Type B pancreatic cell (in vitro differentiated cells): ENCODE data around the gene CDKN2B. TPM values are rescaled to one million over a fixed set of nuclear protein-coding genes. Genes with fewer than 3 reads are reported as not detected.

Experiments
- DNase-seq: peaks from one replicate; pipeline ENCODE4 v3.0.0; 2021; ENCODE audit warnings: mixed read lengths; ENCODE audit not compliant: unreplicated experiment; ENCODE audit errors: extremely low spot score
- H3K27ac Mint-ChIP-seq: 2 replicates; pipeline ENCODE4 v1.8.0; 2021; ENCODE audit warnings: mild to moderate bottlenecking, mixed read lengths
- H3K27me3 Mint-ChIP-seq: 2 replicates; pipeline ENCODE4 v1.8.0; 2021; ENCODE audit warnings: mixed read lengths
- H3K36me3 Mint-ChIP-seq: 2 replicates; pipeline ENCODE4 v1.8.0; 2021; ENCODE audit warnings: mixed read lengths
- H3K4me1 Mint-ChIP-seq: one replicate; pipeline ENCODE4 v1.8.0; 2021; ENCODE audit warnings: mixed read lengths; ENCODE audit not compliant: unreplicated experiment
- H3K4me3 Mint-ChIP-seq: 2 replicates; pipeline ENCODE4 v1.8.0; 2021; ENCODE audit warnings: mild to moderate bottlenecking, mixed read lengths
- H3K9me3 Mint-ChIP-seq: 2 replicates; pipeline ENCODE4 v1.8.0; 2021; ENCODE audit warnings: mixed read lengths
- total RNA-seq: library from RNA; stranded (reverse); gene quantifications from 2 replicates; pipeline ENCODE4 v1.2.1, GENCODE V29; 2021; ENCODE audit warnings: low replicate concordance
- TF ChIP-seq, protein P1 (sequence below): fragments of 200-600 bp; sonication (generic); conservative IDR thresholded peaks from 2 replicates; pipeline ENCODE4 v1.5.0; 2021; ENCODE audit warnings: antibody characterized with exemption, mild to moderate bottlenecking

The CDKN2B gene
- total RNA-seq, 1 donor from 2014 or later: 18.4 TPM

DNA sequence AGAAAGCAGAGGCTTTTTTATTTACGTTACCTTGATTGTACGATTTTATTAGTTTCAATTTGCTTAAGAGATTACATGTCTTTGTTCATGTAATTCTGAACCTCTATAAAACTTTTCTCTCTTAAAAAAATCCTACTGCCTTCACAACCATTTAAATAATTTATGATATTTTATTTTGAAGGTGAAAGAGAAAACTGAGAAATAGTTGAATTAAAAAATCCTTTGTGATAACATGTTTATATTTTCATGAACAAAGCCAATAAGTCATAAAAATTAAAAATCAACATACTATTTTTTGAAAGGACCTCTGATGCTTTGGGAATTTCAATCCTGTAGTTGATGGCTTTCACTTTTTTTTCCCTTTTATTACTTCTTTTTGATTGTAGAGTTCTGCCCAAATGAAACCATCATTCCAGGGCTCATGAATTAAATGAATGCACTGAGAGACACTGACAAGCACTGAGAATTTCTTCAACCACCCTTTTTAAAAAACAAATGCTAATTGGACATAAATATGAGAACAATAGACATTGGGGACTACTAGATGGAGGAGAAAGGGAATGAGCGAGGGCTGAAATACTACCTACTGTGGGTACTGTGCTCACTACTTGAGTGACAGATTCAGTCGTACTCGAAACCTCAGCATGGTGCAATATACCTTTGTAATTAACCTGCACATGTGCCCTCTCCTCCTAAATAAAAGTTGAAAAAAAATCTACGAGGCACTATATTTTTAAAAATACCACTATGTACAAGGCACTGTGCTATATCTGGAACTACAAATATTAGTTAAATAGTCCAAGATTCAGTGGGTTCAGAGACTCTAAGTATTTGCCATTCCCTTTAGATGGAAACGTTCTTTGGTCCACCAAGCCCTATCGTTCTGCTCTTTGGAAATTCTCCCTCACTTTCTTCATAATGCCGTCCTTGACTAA, 20.8 kb downstream of the CDKN2B start:
- Mint-ChIP-seq H3K4me3 (no peak overlapping the region), H3K9me3 (no peaks in the 10 kb centered on the region), H3K36me3 (no peaks in the 10 kb centered on the region), H3K27ac (peak overlapping the region; percentile 44), H3K4me1 (no peaks in the 10 kb centered on the region), H3K27me3 (peaks cover 91% of the 10 kb centered on the region)
- no peak for DNase-seq
- TF ChIP-seq, protein P1, sequence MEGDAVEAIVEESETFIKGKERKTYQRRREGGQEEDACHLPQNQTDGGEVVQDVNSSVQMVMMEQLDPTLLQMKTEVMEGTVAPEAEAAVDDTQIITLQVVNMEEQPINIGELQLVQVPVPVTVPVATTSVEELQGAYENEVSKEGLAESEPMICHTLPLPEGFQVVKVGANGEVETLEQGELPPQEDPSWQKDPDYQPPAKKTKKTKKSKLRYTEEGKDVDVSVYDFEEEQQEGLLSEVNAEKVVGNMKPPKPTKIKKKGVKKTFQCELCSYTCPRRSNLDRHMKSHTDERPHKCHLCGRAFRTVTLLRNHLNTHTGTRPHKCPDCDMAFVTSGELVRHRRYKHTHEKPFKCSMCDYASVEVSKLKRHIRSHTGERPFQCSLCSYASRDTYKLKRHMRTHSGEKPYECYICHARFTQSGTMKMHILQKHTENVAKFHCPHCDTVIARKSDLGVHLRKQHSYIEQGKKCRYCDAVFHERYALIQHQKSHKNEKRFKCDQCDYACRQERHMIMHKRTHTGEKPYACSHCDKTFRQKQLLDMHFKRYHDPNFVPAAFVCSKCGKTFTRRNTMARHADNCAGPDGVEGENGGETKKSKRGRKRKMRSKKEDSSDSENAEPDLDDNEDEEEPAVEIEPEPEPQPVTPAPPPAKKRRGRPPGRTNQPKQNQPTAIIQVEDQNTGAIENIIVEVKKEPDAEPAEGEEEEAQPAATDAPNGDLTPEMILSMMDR: no peak

DNA sequence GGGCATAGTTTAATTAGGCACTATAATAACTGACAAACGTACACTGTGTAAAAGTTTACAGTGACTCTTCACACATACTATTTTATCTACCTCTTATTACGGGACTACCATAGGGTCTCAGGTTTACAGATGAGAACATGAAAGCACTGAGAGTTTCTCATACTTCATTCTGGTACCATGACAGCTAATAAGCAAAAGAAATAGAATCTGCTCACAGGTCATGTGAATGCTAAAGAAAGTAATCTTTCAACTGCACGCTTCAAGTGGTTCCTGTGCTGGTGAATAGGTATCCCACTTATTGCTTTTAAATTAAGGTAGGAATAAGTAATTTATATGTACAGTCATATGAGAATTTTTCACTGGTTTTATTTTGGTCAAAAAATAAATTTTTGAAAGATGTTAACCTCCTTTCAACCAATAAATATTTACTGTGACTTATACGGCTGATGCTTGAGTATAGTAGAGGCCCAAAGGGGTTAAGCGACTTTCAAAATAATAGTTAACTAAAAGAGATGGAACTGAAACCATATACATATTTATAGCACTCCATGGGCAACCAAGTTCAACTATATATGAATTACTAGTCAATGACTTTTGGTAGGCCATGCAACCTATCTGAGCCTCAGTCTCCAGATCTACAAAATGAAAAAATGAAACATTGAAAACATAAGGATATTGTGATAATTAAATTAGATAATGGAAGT, 23.0 kb downstream of the CDKN2B start:
- Mint-ChIP-seq H3K4me3 (no peak overlapping the region), H3K27ac (no peak overlapping the region), H3K4me1 (no peaks in the 10 kb centered on the region), H3K36me3 (no peaks in the 10 kb centered on the region), H3K9me3 (no peaks in the 10 kb centered on the region), H3K27me3 (peaks cover 100% of the 10 kb centered on the region)
- TF ChIP-seq, protein P1: no peak
- no peak for DNase-seq

DNA sequence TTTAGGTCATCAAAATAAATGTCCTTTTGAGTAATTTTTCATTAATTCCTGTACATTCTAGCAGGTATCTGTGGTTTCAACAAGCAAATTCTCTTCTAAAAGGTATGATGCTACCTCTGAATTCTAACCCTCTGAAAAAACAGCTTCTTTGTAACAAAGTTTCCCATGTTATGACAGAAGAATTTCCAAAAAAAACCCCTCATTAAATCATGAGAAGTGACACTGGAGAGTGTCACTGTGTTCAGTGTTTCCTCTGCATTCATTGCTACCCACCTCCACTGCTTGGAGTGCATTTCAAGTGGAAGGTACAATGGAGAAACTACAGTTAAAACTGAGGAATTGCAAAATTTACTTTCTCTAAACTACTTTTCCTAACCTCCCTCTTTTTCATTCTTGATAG, 25.0 kb downstream of the CDKN2B start:
- Mint-ChIP-seq H3K4me1 (no peaks in the 10 kb centered on the region), H3K36me3 (no peaks in the 10 kb centered on the region), H3K27ac (no peak overlapping the region), H3K27me3 (peaks cover 98% of the 10 kb centered on the region), H3K9me3 (no peaks in the 10 kb centered on the region), H3K4me3 (no peak overlapping the region)
- DNase-seq: no peak
- TF ChIP-seq, protein P1: no peak

DNA sequence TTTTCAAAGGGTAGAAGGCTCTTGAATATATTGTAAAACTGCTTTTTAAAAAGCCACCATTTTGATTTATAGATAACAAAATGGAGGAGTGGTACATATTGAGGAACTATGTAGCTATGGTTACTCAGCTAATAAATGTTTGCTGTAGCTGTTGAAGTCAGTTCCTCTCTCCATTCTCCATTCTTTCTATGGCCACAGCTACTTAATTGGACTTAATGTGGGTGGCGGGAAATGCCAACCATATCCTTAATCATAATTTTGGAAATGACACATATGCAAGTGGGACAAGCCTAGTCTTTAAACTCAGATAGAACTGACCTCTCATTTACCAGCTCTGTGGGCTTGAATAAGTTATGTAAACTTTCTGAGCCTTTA, 25.6 kb downstream of the CDKN2B start:
- H3K4me1 Mint-ChIP-seq: no peaks in the 10 kb centered on the region
- TF ChIP-seq, protein P1: no peak
- H3K4me3 Mint-ChIP-seq: no peak overlapping the region
- H3K9me3 Mint-ChIP-seq: no peaks in the 10 kb centered on the region
- H3K27ac Mint-ChIP-seq: no peak overlapping the region
- H3K36me3 Mint-ChIP-seq: no peaks in the 10 kb centered on the region
- H3K27me3 Mint-ChIP-seq: peaks cover 98% of the 10 kb centered on the region
- no peak for DNase-seq

DNA sequence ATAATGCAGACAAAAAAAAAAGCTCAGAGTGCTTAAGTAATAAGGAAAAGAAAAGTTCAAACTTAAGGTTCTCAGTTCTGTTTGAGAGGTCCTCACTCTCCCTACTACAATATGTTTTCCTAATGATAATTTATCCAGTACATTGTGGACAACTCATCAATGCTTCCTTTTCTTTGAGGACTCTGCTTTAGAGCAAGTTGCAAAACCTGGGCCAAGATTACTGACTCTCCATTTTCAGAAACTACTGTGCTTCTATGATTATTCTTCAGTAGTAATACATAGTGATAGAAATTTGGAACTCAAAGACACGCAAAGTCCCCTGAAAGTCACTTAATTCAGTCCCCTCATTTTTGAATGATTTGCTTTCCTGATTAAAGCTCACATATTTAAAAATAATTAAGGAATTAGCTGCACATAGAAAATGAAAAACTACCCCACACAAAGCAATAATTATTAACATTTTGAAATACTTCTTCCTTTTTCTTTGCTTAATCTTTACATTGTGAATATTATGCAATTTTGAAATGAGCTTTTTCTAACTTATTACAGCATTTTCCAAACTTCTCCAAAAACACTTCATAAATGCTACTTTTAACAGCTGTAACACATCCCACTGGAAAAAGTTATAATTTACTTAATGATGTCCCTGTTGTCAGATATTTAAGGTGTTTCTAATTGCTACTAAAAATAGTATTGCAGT, 26.1 kb downstream of the CDKN2B start:
- no peaks in the 10 kb centered on the region for H3K9me3 Mint-ChIP-seq
- H3K4me3 Mint-ChIP-seq: no peak overlapping the region
- no peak overlapping the region for H3K27ac Mint-ChIP-seq
- no peaks in the 10 kb centered on the region for H3K4me1 Mint-ChIP-seq
- H3K27me3 Mint-ChIP-seq: peaks cover 98% of the 10 kb centered on the region
- no peak for DNase-seq
- TF ChIP-seq, protein P1: no peak
- H3K36me3 Mint-ChIP-seq: no peaks in the 10 kb centered on the region
